ENCODE data around the gene MED1. TPM values are rescaled to one million over a fixed set of nuclear protein-coding genes. Genes with fewer than 3 reads are reported as not detected.

The MED1 gene
- polyA plus RNA-seq, 3 donors from 2014 or later = 8.6 to 27.2 (median 12.0) TPM

DNA sequence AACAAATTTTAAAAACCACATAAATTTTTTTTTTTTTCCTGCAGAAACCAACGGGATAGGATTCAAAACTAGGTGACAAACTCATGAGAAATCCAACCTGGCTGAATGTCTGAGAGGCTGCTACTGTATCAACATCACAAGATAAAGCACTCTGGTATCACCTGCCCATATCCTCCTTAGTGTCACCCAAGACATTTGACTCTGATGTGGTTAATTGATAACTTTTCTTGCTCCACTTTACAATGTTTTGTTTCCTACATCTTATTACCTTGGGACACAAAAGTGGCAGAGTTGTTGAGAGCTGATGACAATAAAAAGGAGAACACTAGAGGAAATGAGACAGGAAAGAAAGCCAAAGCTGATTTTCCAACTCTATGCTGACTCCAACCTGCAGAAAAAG, 45.6 kb downstream of the MED1 start:
- Mint-ChIP-seq H3K9me3 (no peaks in the 10 kb centered on the region), H3K27ac (no peak overlapping the region), H3K4me3 (no peak overlapping the region), H3K36me3 (peaks cover 11 to 26% (median 25%) of the 10 kb centered on the region in 3 donors), H3K4me1 (peaks cover 11 to 13% of the 10 kb centered on the region in 2 donors), H3K27me3 (ENCODE audit: low read depth in 3 of 3) (peaks cover 7 to 17% (median 15%) of the 10 kb centered on the region in 3 donors)
- DNase-seq = no peak

DNA sequence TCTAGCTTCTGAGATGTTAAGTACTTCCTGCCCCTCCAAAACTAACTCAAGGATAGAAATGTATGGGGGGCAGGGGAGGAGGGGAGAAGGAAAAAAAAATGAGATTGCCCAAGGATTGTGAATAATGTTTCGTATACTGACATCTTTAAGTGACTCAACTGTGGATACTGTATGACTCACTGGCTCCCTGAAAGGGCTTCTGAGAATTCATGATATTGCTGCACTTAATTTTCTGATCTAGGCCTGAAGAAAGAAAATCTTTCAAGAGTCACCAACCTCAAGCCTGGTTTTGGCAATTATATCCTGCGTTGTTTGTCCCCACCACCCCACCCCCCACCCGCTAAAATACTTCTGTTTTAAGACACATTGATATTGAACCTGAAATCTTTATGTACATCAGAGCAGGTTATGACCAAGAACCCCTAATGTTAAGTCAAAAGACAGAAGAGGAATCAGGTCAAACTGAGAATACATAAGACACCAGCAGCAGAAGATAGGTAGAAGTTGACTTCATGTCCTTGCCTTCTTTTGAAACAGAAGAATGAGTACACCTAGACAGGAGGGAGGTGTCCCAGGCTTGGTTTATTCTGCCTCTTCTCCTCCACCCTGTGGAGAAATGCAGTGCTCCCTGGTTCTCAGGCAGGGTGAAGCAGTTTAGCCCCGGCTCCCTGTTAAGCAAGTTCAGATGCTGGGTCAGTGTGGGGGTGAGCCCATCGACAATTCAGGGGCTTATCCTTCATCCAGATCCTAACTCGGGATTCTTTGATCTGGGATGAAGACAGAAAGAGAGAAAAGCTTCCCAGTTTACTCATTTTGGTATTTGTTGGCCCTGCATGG, 46.3 kb downstream of the MED1 start:
- Mint-ChIP-seq H3K4me3 (peak overlapping the region in 1 of 5 donors; percentile 29), H3K36me3 (peaks cover 5 to 19% (median 18%) of the 10 kb centered on the region in 3 donors), H3K27ac (no peak overlapping the region), H3K4me1 (peaks cover 18 to 20% of the 10 kb centered on the region in 2 donors), H3K9me3 (no peaks in the 10 kb centered on the region), H3K27me3 (ENCODE audit: low read depth in 3 of 3) (peaks cover 7 to 22% (median 16%) of the 10 kb centered on the region in 3 donors)
- no peak for DNase-seq

DNA sequence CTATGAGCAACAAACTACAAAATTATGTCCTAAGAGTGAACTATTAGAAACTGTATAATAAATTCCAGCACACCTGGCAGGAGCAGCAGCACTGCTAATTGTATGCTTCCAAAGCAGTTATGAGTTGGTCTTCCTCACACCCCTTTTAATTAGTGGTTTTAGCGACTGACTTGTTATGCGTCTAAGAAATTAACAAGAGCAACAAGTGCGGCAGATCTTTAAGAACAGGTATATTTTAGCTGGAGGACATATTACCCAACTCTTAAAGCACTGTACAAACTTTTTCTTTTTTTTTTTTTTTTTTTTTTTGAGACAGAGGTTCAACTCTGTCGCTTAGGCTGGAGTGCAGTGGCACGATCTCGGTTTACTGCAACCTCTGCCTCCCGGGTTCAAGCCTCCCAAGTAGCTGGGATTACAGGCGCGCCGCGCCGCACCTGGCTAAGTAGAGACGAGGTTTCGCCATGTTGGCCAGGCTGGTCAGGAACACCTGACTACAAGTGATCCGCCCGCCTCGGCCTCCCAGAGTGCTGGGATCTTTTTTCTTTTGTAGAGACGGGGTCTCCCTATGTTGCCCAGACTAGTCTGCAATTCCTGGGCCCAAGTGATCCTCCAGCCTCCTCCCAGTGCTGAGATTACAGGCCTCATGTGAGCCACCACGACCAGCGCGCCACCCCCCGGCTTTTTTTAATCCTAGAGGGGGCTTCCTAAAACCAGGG, 48.0 kb downstream of the MED1 start:
- Mint-ChIP-seq H3K4me1 (peaks cover 21 to 27% of the 10 kb centered on the region in 2 donors), H3K27ac (peak overlapping the region; percentile 34 to 93 (median 72)), H3K27me3 (ENCODE audit: low read depth in 3 of 3) (peaks cover 7 to 22% (median 16%) of the 10 kb centered on the region in 3 donors), H3K36me3 (peaks cover 1 to 4% (median 3%) of the 10 kb centered on the region in 3 donors), H3K9me3 (no peaks in the 10 kb centered on the region), H3K4me3 (peak overlapping the region; percentile 98 to 99 (median 99))
- DNase-seq = no peak

DNA sequence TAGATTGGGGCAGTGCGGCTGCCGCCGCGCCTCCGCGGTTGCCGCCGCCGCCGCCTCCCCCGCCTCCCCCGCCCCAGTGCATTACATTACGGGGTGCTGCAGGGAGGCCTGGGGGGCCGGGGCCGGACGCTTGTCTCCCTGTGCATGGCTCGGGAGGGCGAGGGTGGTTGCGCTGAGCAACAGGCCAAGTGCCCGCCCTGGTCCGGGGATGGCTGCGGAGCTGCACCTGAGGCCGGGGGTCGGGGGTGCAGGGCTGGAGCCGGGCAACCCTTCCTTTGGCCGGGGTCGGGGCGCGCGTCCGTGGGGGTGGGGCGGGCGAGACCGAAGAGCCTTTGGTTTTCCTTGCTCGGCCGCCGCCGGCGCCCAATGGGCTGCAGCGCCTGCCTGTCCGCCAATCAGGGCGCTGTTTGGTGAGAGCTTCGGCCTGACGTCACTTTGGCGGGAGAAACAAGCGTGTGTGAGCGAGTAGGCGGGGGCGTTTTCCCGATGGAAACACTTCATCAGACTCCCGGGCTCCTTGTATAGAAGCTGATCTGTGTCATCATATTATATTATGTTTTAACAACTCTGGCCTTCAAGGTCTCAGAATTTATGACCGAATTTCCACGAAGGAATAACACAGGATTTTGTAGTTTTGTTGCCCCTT, 48.7 kb downstream of the MED1 start:
- DNase-seq = peak; percentile 82 to 83 (median 82)
- Mint-ChIP-seq H3K9me3 (no peaks in the 10 kb centered on the region), H3K36me3 (peaks cover 0 to 3% (median under 1%) of the 10 kb centered on the region in 3 donors), H3K4me1 (peaks cover 22 to 29% of the 10 kb centered on the region in 2 donors), H3K27ac (peak overlapping the region; percentile 92 to 99 (median 96)), H3K27me3 (ENCODE audit: low read depth in 3 of 3) (peaks cover 7 to 22% (median 16%) of the 10 kb centered on the region in 3 donors), H3K4me3 (peak overlapping the region; percentile 98 to 99 (median 99))

GRCh38 chr17:39401412-39402243, 49.4 kb downstream of the MED1 start, which contains the start of gene FBXL20:
FBXL20 (minus strand) TSS chr17:39401626; CDS start chr17:39401402, 224 bp downstream.
- H3K27ac Mint-ChIP-seq = peak within 1 kb of the TSS; percentile 92 to 99 (median 96)
- H3K9me3 Mint-ChIP-seq = no peaks in the 10 kb centered on the region
- H3K4me1 Mint-ChIP-seq = peaks cover 23 to 34% of the 10 kb centered on the region in 2 donors

GRCh38 chr17:39400547-39401411, 50.3 kb downstream of the MED1 start:
- Mint-ChIP-seq H3K4me3 (peak overlapping the region; percentile 97 to 99 (median 99)), H3K9me3 (no peaks in the 10 kb centered on the region), H3K27ac (peak overlapping the region; percentile 85 to 95 (median 94)), H3K4me1 (peaks cover 25 to 38% of the 10 kb centered on the region in 2 donors), H3K36me3 (peaks cover 0 to 3% (median 0%) of the 10 kb centered on the region in 3 donors), H3K27me3 (ENCODE audit: low read depth in 3 of 3) (peaks cover 7 to 22% (median 16%) of the 10 kb centered on the region in 3 donors)
- DNase-seq = peak in 1 of 3 donors; percentile 7

More at GRCh38 chr17:39401412-39402243, 49.4 kb downstream of the MED1 start, which contains the start of gene FBXL20:
- H3K4me3 Mint-ChIP-seq = peak within 1 kb of the TSS; percentile 98 to 99 (median 99)
- peak; percentile 86 to 90 (median 88) for DNase-seq
- H3K27me3 Mint-ChIP-seq (ENCODE audit: low read depth in 3 of 3) = peaks cover 7 to 22% (median 16%) of the 10 kb centered on the region in 3 donors
- peaks cover 0 to 3% (median 0%) of the 10 kb centered on the region in 3 donors for H3K36me3 Mint-ChIP-seq

- no peak for DNase-seq
- Mint-ChIP-seq H3K27ac (peak overlapping the region in 3 of 6 donors; percentile 62 to 94 (median 93)), H3K4me3 (peak overlapping the region; percentile 97 to 99 (median 99)), H3K36me3 (no peaks in the 10 kb centered on the region), H3K9me3 (no peaks in the 10 kb centered on the region), H3K4me1 (peaks cover 26 to 42% of the 10 kb centered on the region in 2 donors), H3K27me3 (ENCODE audit: low read depth in 3 of 3) (peaks cover 7 to 22% (median 16%) of the 10 kb centered on the region in 3 donors)
Observed at GRCh38 chr17:39399791-39400190, 51.3 kb downstream of the MED1 start.

- Mint-ChIP-seq H3K27ac (no peak overlapping the region), H3K27me3 (ENCODE audit: low read depth in 3 of 3) (no peaks in the 10 kb centered on the region), H3K36me3 (no peaks in the 10 kb centered on the region), H3K9me3 (no peaks in the 10 kb centered on the region), H3K4me1 (peaks cover 5 to 31% of the 10 kb centered on the region in 2 donors), H3K4me3 (no peak overlapping the region)
- DNase-seq = no peak
Observed at GRCh38 chr17:39393736-39394135, 57.3 kb downstream of the MED1 start.

DNA sequence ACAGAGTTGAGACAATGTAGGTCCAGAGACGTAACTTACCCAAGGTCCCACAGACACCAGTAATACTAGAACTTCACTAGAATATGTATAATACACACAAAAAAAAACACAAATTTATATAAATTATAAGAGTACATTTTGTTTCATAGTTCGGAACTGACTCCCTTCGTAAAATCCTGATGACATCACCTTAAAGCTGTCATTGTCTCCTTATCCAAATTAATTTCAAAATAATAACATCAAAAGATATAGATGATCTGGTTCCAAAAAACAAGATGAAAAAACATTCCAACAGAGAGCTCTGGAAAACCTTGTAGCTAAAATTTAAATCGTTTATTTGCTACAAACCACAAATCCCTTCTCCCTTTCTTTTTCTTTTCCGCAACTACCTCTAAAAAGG, 59.6 kb downstream of the MED1 start:
- Mint-ChIP-seq H3K36me3 (peaks cover 0 to 4% (median 0%) of the 10 kb centered on the region in 3 donors), H3K9me3 (no peaks in the 10 kb centered on the region), H3K27ac (no peak overlapping the region), H3K27me3 (ENCODE audit: low read depth in 3 of 3) (no peaks in the 10 kb centered on the region), H3K4me3 (no peak overlapping the region), H3K4me1 (peaks cover 3 to 29% of the 10 kb centered on the region in 2 donors)
- no peak for DNase-seq

- DNase-seq = no peak
- Mint-ChIP-seq H3K27me3 (ENCODE audit: low read depth in 3 of 3) (peaks cover 0 to 2% (median 0%) of the 10 kb centered on the region in 3 donors), H3K4me1 (peaks cover 12 to 26% of the 10 kb centered on the region in 2 donors), H3K4me3 (no peak overlapping the region), H3K9me3 (no peaks in the 10 kb centered on the region), H3K27ac (no peak overlapping the region), H3K36me3 (peaks cover 0 to 4% (median 0%) of the 10 kb centered on the region in 3 donors)
Observed at GRCh38 chr17:39385040-39385439, 66.0 kb downstream of the MED1 start.

GRCh38 chr17:39380144-39380543, 70.9 kb downstream of the MED1 start:
- Mint-ChIP-seq H3K9me3 (no peaks in the 10 kb centered on the region), H3K4me3 (no peak overlapping the region), H3K36me3 (no peaks in the 10 kb centered on the region), H3K27me3 (ENCODE audit: low read depth in 3 of 3) (peaks cover 0 to 1% (median 0%) of the 10 kb centered on the region in 3 donors), H3K27ac (no peak overlapping the region), H3K4me1 (peaks cover 32 to 38% of the 10 kb centered on the region in 2 donors)
- no peak for DNase-seq

- H3K27ac Mint-ChIP-seq = peak overlapping the region; percentile 15 to 64 (median 42)
- no peak overlapping the region for H3K4me3 Mint-ChIP-seq
- peaks cover 28 to 39% of the 10 kb centered on the region in 2 donors for H3K4me1 Mint-ChIP-seq
- H3K27me3 Mint-ChIP-seq (ENCODE audit: low read depth in 3 of 3) = peaks cover 0 to 2% (median 2%) of the 10 kb centered on the region in 3 donors
- H3K36me3 Mint-ChIP-seq = no peaks in the 10 kb centered on the region
- no peak for DNase-seq
- no peaks in the 10 kb centered on the region for H3K9me3 Mint-ChIP-seq
Observed at GRCh38 chr17:39376434-39376833, 74.6 kb downstream of the MED1 start.

Data from immature natural killer cell (primary cell).